Measurements from ENCODE around the gene IFT81. TPM values are rescaled to one million over a fixed set of nuclear protein-coding genes. Genes with fewer than 3 reads are reported as not detected.

The IFT81 gene
- total RNA-seq, 2 donors from 2014 or later: 20.2 to 29.6 TPM

DNA sequence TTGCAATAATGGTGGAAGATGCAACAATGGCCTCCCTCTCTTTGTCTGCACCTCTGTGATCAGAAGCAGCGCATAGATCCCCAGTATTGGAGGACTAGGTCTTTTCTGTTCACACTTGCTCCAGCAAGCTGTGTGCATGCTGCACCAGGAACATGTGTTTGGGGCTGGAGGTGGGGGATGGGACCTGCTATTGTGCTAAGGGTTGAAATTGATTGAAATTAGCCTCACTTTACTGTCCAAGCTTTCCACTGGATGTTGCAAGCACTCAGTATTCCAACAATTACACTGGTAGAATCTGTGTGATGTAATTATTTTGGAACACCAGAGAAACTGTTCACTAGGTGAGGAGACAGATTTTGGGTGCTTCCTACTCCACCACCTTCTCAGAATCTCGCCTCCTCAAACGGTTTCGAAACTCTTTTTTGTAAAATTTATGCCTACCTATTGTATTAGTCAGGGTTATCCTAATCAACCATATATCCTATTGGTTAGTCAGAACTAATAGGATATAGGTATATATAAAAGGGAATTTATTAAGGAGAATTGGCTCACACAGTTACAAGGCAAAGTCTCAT, 35.6 kb downstream of the IFT81 start:
- peaks cover 61% of the 10 kb centered on the region for H3K36me3 Mint-ChIP-seq (ENCODE audit: low read depth)
- Histone ChIP-seq H3K36me3 (ENCODE audit: control insufficient read depth, insufficient read depth, low read length) (peaks cover 75% of the 10 kb centered on the region), H3K9me3 (ENCODE audit: control insufficient read depth, low read length) (peaks cover 28% of the 10 kb centered on the region), H3K4me3 (ENCODE audit: low read length) (no peak overlapping the region), H3K4me1 (ENCODE audit: control insufficient read depth, insufficient read depth, low read length) (no peaks in the 10 kb centered on the region), H3K27ac (ENCODE audit: low read depth, low read length) (no peak overlapping the region), H3K27me3 (ENCODE audit: control insufficient read depth, insufficient read depth, low read length, poor library complexity, severe bottlenecking) (no peaks in the 10 kb centered on the region), H3K9ac (ENCODE audit: extremely low read depth, low read length, poor library complexity, severe bottlenecking) (no peak overlapping the region)
- TF ChIP-seq, protein P1, sequence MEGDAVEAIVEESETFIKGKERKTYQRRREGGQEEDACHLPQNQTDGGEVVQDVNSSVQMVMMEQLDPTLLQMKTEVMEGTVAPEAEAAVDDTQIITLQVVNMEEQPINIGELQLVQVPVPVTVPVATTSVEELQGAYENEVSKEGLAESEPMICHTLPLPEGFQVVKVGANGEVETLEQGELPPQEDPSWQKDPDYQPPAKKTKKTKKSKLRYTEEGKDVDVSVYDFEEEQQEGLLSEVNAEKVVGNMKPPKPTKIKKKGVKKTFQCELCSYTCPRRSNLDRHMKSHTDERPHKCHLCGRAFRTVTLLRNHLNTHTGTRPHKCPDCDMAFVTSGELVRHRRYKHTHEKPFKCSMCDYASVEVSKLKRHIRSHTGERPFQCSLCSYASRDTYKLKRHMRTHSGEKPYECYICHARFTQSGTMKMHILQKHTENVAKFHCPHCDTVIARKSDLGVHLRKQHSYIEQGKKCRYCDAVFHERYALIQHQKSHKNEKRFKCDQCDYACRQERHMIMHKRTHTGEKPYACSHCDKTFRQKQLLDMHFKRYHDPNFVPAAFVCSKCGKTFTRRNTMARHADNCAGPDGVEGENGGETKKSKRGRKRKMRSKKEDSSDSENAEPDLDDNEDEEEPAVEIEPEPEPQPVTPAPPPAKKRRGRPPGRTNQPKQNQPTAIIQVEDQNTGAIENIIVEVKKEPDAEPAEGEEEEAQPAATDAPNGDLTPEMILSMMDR (conservative IDR thresholded peaks at IDR 0.05): no peak
- DNase-seq: no peak
- H3K4me3 Mint-ChIP-seq: no peak overlapping the region
- 100% methylated on average over 1 of the region's 4 CpGs; no CpG with 5 or more reads in 1 of the 2 experiments for WGBS, 2 experiments (ENCODE audit: insufficient coverage in 1 of 2, insufficient read length in 1 of 2)
- H3K4me1 Mint-ChIP-seq: peaks cover 4% of the 10 kb centered on the region
- peaks cover 24% of the 10 kb centered on the region for H3K9me3 Mint-ChIP-seq
- peak overlapping the region; percentile 4 for H3K27ac Mint-ChIP-seq
- H3K27me3 Mint-ChIP-seq (ENCODE audit: insufficient read depth): no peaks in the 10 kb centered on the region

DNA sequence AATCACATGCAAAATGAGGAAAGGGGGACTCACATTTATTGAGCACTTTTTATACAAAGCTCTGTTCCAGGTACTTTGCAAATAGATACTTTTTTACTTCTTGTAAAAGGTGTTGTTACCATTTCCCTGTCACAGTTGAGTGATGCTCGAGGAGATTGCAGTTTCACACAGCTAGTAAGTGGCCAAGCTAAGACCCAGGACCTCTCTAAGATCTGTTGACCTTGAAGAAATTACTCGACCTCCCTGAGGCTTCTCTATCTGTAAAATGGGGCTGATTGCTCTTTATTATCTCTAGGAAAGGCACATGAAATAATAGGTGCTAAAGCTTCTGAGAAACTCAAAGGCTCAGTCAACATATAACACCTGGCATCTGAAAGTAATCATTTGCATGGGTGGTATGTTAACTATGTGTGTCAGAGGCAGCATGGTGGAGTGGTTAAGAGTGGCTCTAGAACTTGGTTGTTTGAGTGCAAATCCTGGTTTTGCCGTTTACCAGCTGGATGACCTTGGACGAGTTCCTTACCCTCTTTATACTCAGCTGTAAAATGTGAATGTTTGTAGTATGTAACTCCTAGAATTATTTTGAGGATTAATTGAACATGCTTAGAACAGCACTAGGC, 41.5 kb downstream of the IFT81 start:
- Histone ChIP-seq H3K9me3 (ENCODE audit: control insufficient read depth, low read length) (peaks cover 18% of the 10 kb centered on the region), H3K27me3 (ENCODE audit: control insufficient read depth, insufficient read depth, low read length, poor library complexity, severe bottlenecking) (no peaks in the 10 kb centered on the region), H3K27ac (ENCODE audit: low read depth, low read length) (no peak overlapping the region), H3K9ac (ENCODE audit: extremely low read depth, low read length, poor library complexity, severe bottlenecking) (no peak overlapping the region), H3K4me3 (ENCODE audit: low read length) (no peak overlapping the region), H3K36me3 (ENCODE audit: control insufficient read depth, insufficient read depth, low read length) (peaks cover 63% of the 10 kb centered on the region), H3K4me1 (ENCODE audit: control insufficient read depth, insufficient read depth, low read length) (peaks cover 4% of the 10 kb centered on the region)
- Mint-ChIP-seq H3K9me3 (no peaks in the 10 kb centered on the region), H3K4me3 (no peak overlapping the region), H3K36me3 (ENCODE audit: low read depth) (peaks cover 39% of the 10 kb centered on the region), H3K27me3 (ENCODE audit: insufficient read depth) (no peaks in the 10 kb centered on the region), H3K4me1 (peaks cover 16% of the 10 kb centered on the region), H3K27ac (peak overlapping the region; percentile 13)
- TF ChIP-seq, protein P1 (conservative IDR thresholded peaks at IDR 0.05): no peak
- WGBS, 2 experiments (ENCODE audit: insufficient coverage in 1 of 2, insufficient read length in 1 of 2): 77% methylated on average over 3 of the region's 4 CpGs; no CpG with 5 or more reads in 1 of the 2 experiments
- DNase-seq: peak; percentile 59

DNA sequence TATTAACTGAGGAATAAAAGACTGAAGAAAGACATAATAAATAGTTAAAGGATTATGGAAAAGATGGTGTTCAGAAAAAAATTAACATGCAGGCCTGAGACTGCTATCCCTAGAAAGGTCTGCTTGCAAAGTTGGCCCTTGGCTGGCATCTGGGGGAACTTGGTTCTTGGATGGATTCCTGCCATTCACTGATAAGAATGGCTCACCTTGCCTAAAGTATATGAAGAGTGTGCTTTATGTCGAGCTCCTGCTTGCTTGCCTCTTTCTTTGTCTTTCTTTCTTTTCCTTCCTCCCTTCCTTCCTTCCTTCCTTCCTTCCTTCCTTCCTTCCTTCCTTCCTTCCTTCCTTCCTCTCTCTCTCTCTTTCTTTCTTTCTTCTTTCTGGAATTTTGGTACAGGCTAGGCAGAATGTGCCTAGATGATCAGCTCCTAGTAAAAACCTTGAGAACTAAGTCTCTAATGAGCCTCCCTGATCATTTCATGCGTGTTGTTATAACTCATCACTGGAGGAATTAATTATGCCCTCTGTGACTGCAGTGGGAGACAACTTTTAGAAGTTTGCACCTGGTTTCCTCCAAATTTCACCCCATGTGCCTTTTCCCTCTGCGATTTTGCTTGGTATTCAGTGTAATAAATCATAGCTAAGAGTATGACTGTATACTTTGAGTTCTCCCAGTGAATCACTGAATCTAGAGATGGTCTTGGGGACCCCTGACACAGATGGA, 44.7 kb downstream of the IFT81 start:
- Mint-ChIP-seq H3K27me3 (ENCODE audit: insufficient read depth) (no peaks in the 10 kb centered on the region), H3K36me3 (ENCODE audit: low read depth) (peaks cover 45% of the 10 kb centered on the region), H3K4me1 (peaks cover 16% of the 10 kb centered on the region), H3K9me3 (peaks cover 18% of the 10 kb centered on the region), H3K27ac (no peak overlapping the region), H3K4me3 (no peak overlapping the region)
- Histone ChIP-seq H3K27ac (ENCODE audit: low read depth, low read length) (no peak overlapping the region), H3K4me3 (ENCODE audit: low read length) (no peak overlapping the region), H3K27me3 (ENCODE audit: control insufficient read depth, insufficient read depth, low read length, poor library complexity, severe bottlenecking) (no peaks in the 10 kb centered on the region), H3K9me3 (ENCODE audit: control insufficient read depth, low read length) (peaks cover 33% of the 10 kb centered on the region), H3K36me3 (ENCODE audit: control insufficient read depth, insufficient read depth, low read length) (peaks cover 60% of the 10 kb centered on the region), H3K9ac (ENCODE audit: extremely low read depth, low read length, poor library complexity, severe bottlenecking) (no peak overlapping the region), H3K4me1 (ENCODE audit: control insufficient read depth, insufficient read depth, low read length) (peaks cover 4% of the 10 kb centered on the region)
- DNase-seq: no peak
- 100% methylated on average over 2 to 3 of the region's 3 CpGs for WGBS, 2 experiments (ENCODE audit: insufficient coverage in 1 of 2, insufficient read length in 1 of 2)
- TF ChIP-seq, protein P1 (conservative IDR thresholded peaks at IDR 0.05): no peak

All from endodermal cell (in vitro differentiated cells).